ENCODE results near the gene SUCLA2. TPM values are rescaled to one million over a fixed set of nuclear protein-coding genes. Genes with fewer than 3 reads are reported as not detected.

The SUCLA2 gene
- total and polyA plus RNA-seq, 4 donors = 14.9 to 44.3 (median 28.3) TPM

- DNase-seq (no peak), ATAC-seq (ENCODE audit: insufficient read depth, low FRiP score) (no peak)
- Histone ChIP-seq H3K27ac (ENCODE audit: low read depth in 1 of 2, low read length in 1 of 2) (peak overlapping the region in 1 of 2 donors; percentile 50), H3K4me3 (no peak overlapping the region), H3K27me3 (ENCODE audit: control insufficient read depth in 3 of 3, insufficient read depth in 3 of 3, low read length in 2 of 3) (no peaks in the 10 kb centered on the region), H3K36me3 (ENCODE audit: control insufficient read depth in 4 of 4, insufficient read depth in 4 of 4, low read length in 4 of 4) (no peaks in the 10 kb centered on the region), H3K9ac (ENCODE audit: insufficient read depth in 1 of 2, low read length in 2 of 2) (no peak overlapping the region), H3K4me1 (ENCODE audit: control insufficient read depth in 5 of 5, insufficient read depth in 5 of 5, low read length in 5 of 5) (no peaks in the 10 kb centered on the region), H3K9me3 (ENCODE audit: control insufficient read depth in 4 of 4, insufficient read depth in 3 of 4, low read length in 3 of 4) (peaks cover 0 to 2% (median 0%) of the 10 kb centered on the region in 4 donors)
- TF ChIP-seq CTCF (IDR thresholded peaks at IDR 0.05; ENCODE audit: control extremely low read depth, extremely low read depth) = no peak
- WGBS, 2 donors = 81% methylated on average over 13 of the region's 13 CpGs
Measured at GRCh38 chr13:47904241-47904640, 96.8 kb downstream of the SUCLA2 start.

DNA sequence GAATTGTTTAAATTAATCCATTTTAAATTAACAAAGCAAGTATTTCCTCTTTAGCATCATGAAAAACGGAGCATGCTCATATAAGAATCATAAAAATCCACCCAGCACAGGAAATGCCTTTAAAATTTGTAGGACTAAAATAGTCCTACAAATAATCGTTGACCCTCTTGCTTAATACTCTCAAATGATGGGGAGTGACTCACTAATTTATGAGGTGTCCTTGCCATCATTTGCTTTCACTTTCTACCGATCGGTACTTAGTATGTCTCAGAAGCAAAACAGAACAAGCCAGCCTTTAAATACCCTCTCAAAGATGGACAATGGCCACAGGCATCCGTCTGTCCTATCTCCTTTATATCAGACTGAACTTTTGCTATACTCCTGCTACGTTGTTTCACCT is 97.2 kb downstream of the SUCLA2 start:
- WGBS, 2 donors = 42 to 54% methylated on average over 6 of the region's 6 CpGs
- Histone ChIP-seq H3K9me3 (ENCODE audit: control insufficient read depth in 4 of 4, insufficient read depth in 3 of 4, low read length in 3 of 4) (peaks cover 0 to 2% (median 0%) of the 10 kb centered on the region in 4 donors), H3K4me1 (ENCODE audit: control insufficient read depth in 5 of 5, insufficient read depth in 5 of 5, low read length in 5 of 5) (no peaks in the 10 kb centered on the region), H3K9ac (ENCODE audit: insufficient read depth in 1 of 2, low read length in 2 of 2) (no peak overlapping the region), H3K27me3 (ENCODE audit: control insufficient read depth in 3 of 3, insufficient read depth in 3 of 3, low read length in 2 of 3) (no peaks in the 10 kb centered on the region), H3K4me3 (no peak overlapping the region), H3K27ac (ENCODE audit: low read depth in 1 of 2, low read length in 1 of 2) (peak overlapping the region in 1 of 2 donors; percentile 50), H3K36me3 (ENCODE audit: control insufficient read depth in 4 of 4, insufficient read depth in 4 of 4, low read length in 4 of 4) (no peaks in the 10 kb centered on the region)
- ATAC-seq (ENCODE audit: insufficient read depth, low FRiP score) (no peak), DNase-seq (peak in 2 of 3 donors; percentile 1 to 22)
- TF ChIP-seq CTCF (IDR thresholded peaks at IDR 0.05; ENCODE audit: control extremely low read depth, extremely low read depth) = no peak

DNA sequence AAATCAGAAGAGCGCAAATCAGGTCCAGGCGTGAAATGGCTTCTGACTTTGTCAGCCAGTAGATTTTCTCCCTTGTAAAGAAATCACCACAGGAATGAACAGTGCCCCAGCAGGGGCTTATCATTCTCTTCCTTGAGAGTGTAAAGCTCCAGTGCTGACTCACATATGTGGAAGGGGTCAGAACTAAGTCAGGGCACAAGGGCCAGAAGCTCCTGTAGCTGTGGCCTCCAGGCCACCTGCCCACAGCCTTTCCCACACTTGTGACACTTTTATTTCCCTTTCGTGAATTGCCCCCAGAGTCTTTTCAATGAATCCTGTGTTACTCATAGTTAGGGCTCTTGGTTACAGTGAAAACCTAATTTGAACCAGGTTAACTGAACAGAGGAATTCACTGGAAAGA is 99.6 kb downstream of the SUCLA2 start:
- Histone ChIP-seq H3K27me3 (ENCODE audit: control insufficient read depth in 3 of 3, insufficient read depth in 3 of 3, low read length in 2 of 3) (no peaks in the 10 kb centered on the region), H3K36me3 (ENCODE audit: control insufficient read depth in 4 of 4, insufficient read depth in 4 of 4, low read length in 4 of 4) (no peaks in the 10 kb centered on the region), H3K27ac (ENCODE audit: low read depth in 1 of 2, low read length in 1 of 2) (no peak overlapping the region), H3K4me3 (no peak overlapping the region), H3K9me3 (ENCODE audit: control insufficient read depth in 4 of 4, insufficient read depth in 3 of 4, low read length in 3 of 4) (peaks cover 0 to 2% (median 0%) of the 10 kb centered on the region in 4 donors), H3K9ac (ENCODE audit: insufficient read depth in 1 of 2, low read length in 2 of 2) (no peak overlapping the region), H3K4me1 (ENCODE audit: control insufficient read depth in 5 of 5, insufficient read depth in 5 of 5, low read length in 5 of 5) (no peaks in the 10 kb centered on the region)
- DNase-seq = no peak
- 94 to 97% methylated on average over 3 of the region's 3 CpGs for WGBS, 2 donors
- no peak for TF ChIP-seq CTCF (IDR thresholded peaks at IDR 0.05; ENCODE audit: control extremely low read depth, extremely low read depth)
- ATAC-seq (ENCODE audit: insufficient read depth, low FRiP score) = no peak

- no peaks in the 10 kb centered on the region for H3K4me1 ChIP-seq (ENCODE audit: control insufficient read depth in 5 of 5, insufficient read depth in 5 of 5, low read length in 5 of 5)
- 85 to 91% methylated on average over 3 of the region's 3 CpGs for WGBS, 2 donors
- ATAC-seq (ENCODE audit: insufficient read depth, low FRiP score) = no peak
- H3K27me3 ChIP-seq (ENCODE audit: control insufficient read depth in 3 of 3, insufficient read depth in 3 of 3, low read length in 2 of 3) = no peaks in the 10 kb centered on the region
- H3K27ac ChIP-seq (ENCODE audit: low read depth in 1 of 2, low read length in 1 of 2) = no peak overlapping the region
- H3K36me3 ChIP-seq (ENCODE audit: control insufficient read depth in 4 of 4, insufficient read depth in 4 of 4, low read length in 4 of 4) = no peaks in the 10 kb centered on the region
- H3K9me3 ChIP-seq (ENCODE audit: control insufficient read depth in 4 of 4, insufficient read depth in 3 of 4, low read length in 3 of 4) = no peaks in the 10 kb centered on the region
- no peak overlapping the region for H3K4me3 ChIP-seq
- no peak for TF ChIP-seq CTCF (IDR thresholded peaks at IDR 0.05; ENCODE audit: control extremely low read depth, extremely low read depth)
- H3K9ac ChIP-seq (ENCODE audit: insufficient read depth in 1 of 2, low read length in 2 of 2) = no peak overlapping the region
- no peak for DNase-seq
Measured at GRCh38 chr13:47898080-47898479, 103.0 kb downstream of the SUCLA2 start.

All from lung (tissue), 12 donors.